Head of caudate nucleus (tissue), 42 donors: Measurements from ENCODE around the gene BLMH.
"Not testable (repeated sequence)": the region's sequence is repeated elsewhere in the genome, so short reads cannot be mapped to it uniquely, and the experiment has no call there.

Source experiments
- DNase-seq, 42 donors: peaks; one replicate each; pipeline versions ENCODE4 v3.0.0 to v3.0.0-alpha.2; 2020 to 2021; ENCODE audit warnings: mixed read lengths in 7 of 42
- intact Hi-C: fragments of 100-400 bp; cut with DNase I; formaldehyde crosslinking; loops from one replicate; pipeline ENCODE4 v1.15.0; 2022

Gene BLMH

GRCh38 chr17:30235386-30236296 is 56.1 kb downstream of the BLMH start, which contains the start of gene SLC6A4:
Gene SLC6A4 (minus strand): TSS chr17:30235697. CDS start chr17:30221958, 13,739 bp downstream.
- intact Hi-C loops, result no loop called here

GRCh38 chr17:30234964-30235363 is 56.8 kb downstream of the BLMH start:
- DNase-seq, result no peak
- intact Hi-C loops, result no loop called here

More at GRCh38 chr17:30235386-30236296, 56.1 kb downstream of the BLMH start, which contains the start of gene SLC6A4:
- no peak for DNase-seq

GRCh38 chr17:30234296-30234695 is 57.4 kb downstream of the BLMH start:
- intact Hi-C loops, result no loop called here
- no peak for DNase-seq

- intact Hi-C loops, result no loop called here
- no peak for DNase-seq
Observed at GRCh38 chr17:30232824-30233427, 58.8 kb downstream of the BLMH start.

- no peak for DNase-seq
- intact Hi-C loops, result no loop called here
Observed at GRCh38 chr17:30232015-30232823, 59.5 kb downstream of the BLMH start.

- intact Hi-C loops, result no loop called here
Observed at GRCh38 chr17:30230596-30231125, 61.1 kb downstream of the BLMH start.

GRCh38 chr17:30230009-30230408 is 61.7 kb downstream of the BLMH start:
- intact Hi-C loops, result not testable (repeated sequence)

More at GRCh38 chr17:30230596-30231125, 61.1 kb downstream of the BLMH start:
- no peak for DNase-seq

GRCh38 chr17:30229012-30229411 is 62.7 kb downstream of the BLMH start:
- intact Hi-C loops, result no loop called here
- DNase-seq, result no peak

More at GRCh38 chr17:30230009-30230408, 61.7 kb downstream of the BLMH start:
- DNase-seq, result not testable (repeated sequence)

GRCh38 chr17:30228011-30228410 is 63.7 kb downstream of the BLMH start:
- DNase-seq, result no peak
- intact Hi-C loops, result no loop called here

GRCh38 chr17:30226878-30227277 is 64.9 kb downstream of the BLMH start:
- intact Hi-C loops, result no loop called here
- no peak for DNase-seq

- no peak for DNase-seq
- intact Hi-C loops, result no loop called here
Observed at GRCh38 chr17:30225919-30226553, 65.7 kb downstream of the BLMH start.

- intact Hi-C loops, result no loop called here
- DNase-seq, result no peak
Observed at GRCh38 chr17:30225112-30225511, 66.6 kb downstream of the BLMH start.

- intact Hi-C loops, result no loop called here
Observed at GRCh38 chr17:30224419-30224960, 67.3 kb downstream of the BLMH start.

GRCh38 chr17:30222721-30223175 is 69.0 kb downstream of the BLMH start:
- intact Hi-C loops, result no loop called here
- no peak for DNase-seq

More at GRCh38 chr17:30224419-30224960, 67.3 kb downstream of the BLMH start:
- DNase-seq, result no peak

- DNase-seq, result no peak
- intact Hi-C loops, result no loop called here
Observed at GRCh38 chr17:30222251-30222650, 69.5 kb downstream of the BLMH start.

GRCh38 chr17:30221346-30221745 is 70.4 kb downstream of the BLMH start:
- DNase-seq, result no peak
- intact Hi-C loops, result no loop called here

- DNase-seq, result no peak
- intact Hi-C loops, result no loop called here
Observed at GRCh38 chr17:30220414-30220813, 71.3 kb downstream of the BLMH start.

GRCh38 chr17:30219833-30220232 is 71.9 kb downstream of the BLMH start:
- intact Hi-C loops, result no loop called here
- no peak for DNase-seq
